IPS-18a (cell line): Measurements from ENCODE around the gene CH25H.

Source experiments
- H3K27ac ChIP-seq: one replicate; pipeline ENCODE4 v1.5.1; 2013; ENCODE audit warnings: low read length
- H3K27me3 ChIP-seq: one replicate; pipeline ENCODE4 v1.6.1; 2013; ENCODE audit warnings: mild to moderate bottlenecking, low read length; ENCODE audit not compliant: control insufficient read depth, insufficient read depth
- H3K36me3 ChIP-seq: one replicate; pipeline ENCODE4 v1.6.1; 2013; ENCODE audit warnings: low read depth, low read length; ENCODE audit not compliant: control insufficient read depth
- H3K4me1 ChIP-seq: one replicate; pipeline ENCODE4 v1.6.1; 2013; ENCODE audit warnings: low read depth, low read length; ENCODE audit not compliant: control insufficient read depth
- H3K4me3 ChIP-seq: one replicate; pipeline ENCODE4 v1.5.1; 2013; ENCODE audit warnings: low read length
- H3K9ac ChIP-seq: one replicate; pipeline ENCODE4 v1.6.1; 2013; ENCODE audit warnings: mild to moderate bottlenecking, low read length, moderate library complexity
- H3K9me3 ChIP-seq: one replicate; pipeline ENCODE4 v1.6.1; 2013; ENCODE audit warnings: low read depth, low read length; ENCODE audit not compliant: control insufficient read depth

CH25H gene

GRCh38 chr10:89226891-89227290 is 19.8 kb upstream of the CH25H start:
- Histone ChIP-seq H3K9me3 (no peaks in the 10 kb centered on the region), H3K9ac (no peak overlapping the region)

GRCh38 chr10:89224739-89225443 is 17.8 kb upstream of the CH25H start:
- Histone ChIP-seq H3K9ac (no peak overlapping the region), H3K27me3 (no peaks in the 10 kb centered on the region), H3K4me3 (no peak overlapping the region), H3K9me3 (no peaks in the 10 kb centered on the region), H3K36me3 (no peaks in the 10 kb centered on the region), H3K27ac (peak overlapping the region; percentile 16), H3K4me1 (peaks cover 18% of the 10 kb centered on the region)

More at GRCh38 chr10:89226891-89227290, 19.8 kb upstream of the CH25H start:
- no peaks in the 10 kb centered on the region for H3K36me3 ChIP-seq
- peaks cover 7% of the 10 kb centered on the region for H3K4me1 ChIP-seq
- H3K4me3 ChIP-seq, result no peak overlapping the region
- no peaks in the 10 kb centered on the region for H3K27me3 ChIP-seq
- H3K27ac ChIP-seq, result no peak overlapping the region

GRCh38 chr10:89221919-89222318 is 14.8 kb upstream of the CH25H start:
- H3K9ac ChIP-seq, result no peak overlapping the region

DNA sequence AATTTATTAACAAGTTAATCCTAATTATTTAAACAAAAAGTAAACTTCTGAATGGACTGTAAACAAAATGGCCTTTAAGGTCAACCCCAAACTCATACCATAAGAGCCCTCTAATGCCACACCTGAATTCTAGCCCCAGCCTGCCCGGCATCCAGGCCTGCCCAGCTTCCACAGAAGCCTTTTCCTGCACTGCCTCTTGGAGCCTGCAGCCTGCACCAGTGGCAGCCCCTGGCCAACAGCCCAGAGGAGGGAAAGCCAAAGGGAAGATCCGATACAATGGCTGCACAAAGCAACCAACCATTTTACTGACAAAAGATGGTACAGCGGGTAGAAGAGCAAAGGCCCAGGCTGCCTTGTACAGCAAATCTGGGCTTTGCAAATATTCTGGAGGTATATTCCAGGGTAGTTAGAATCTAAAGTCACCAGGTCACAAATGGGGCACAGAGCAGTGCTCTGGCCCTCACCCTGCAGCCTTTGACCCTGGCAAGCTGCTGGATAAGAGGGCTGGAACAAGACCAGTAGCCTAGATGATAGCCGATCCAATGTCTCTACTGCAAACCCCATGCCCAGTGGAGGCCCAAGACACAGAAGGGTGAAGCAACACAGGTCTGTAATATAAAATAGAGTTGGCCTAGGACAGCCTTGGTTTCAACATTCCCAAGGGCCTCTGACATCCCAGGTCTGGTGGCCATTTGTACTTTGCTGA is 12.5 kb upstream of the CH25H start:
- Histone ChIP-seq H3K27ac (no peak overlapping the region), H3K4me1 (peaks cover 17% of the 10 kb centered on the region), H3K4me3 (no peak overlapping the region), H3K27me3 (no peaks in the 10 kb centered on the region), H3K9me3 (no peaks in the 10 kb centered on the region), H3K36me3 (no peaks in the 10 kb centered on the region), H3K9ac (no peak overlapping the region)

More at GRCh38 chr10:89221919-89222318, 14.8 kb upstream of the CH25H start:
- Histone ChIP-seq H3K4me1 (peaks cover 24% of the 10 kb centered on the region), H3K27ac (no peak overlapping the region), H3K4me3 (no peak overlapping the region), H3K36me3 (no peaks in the 10 kb centered on the region), H3K9me3 (no peaks in the 10 kb centered on the region), H3K27me3 (no peaks in the 10 kb centered on the region)

DNA sequence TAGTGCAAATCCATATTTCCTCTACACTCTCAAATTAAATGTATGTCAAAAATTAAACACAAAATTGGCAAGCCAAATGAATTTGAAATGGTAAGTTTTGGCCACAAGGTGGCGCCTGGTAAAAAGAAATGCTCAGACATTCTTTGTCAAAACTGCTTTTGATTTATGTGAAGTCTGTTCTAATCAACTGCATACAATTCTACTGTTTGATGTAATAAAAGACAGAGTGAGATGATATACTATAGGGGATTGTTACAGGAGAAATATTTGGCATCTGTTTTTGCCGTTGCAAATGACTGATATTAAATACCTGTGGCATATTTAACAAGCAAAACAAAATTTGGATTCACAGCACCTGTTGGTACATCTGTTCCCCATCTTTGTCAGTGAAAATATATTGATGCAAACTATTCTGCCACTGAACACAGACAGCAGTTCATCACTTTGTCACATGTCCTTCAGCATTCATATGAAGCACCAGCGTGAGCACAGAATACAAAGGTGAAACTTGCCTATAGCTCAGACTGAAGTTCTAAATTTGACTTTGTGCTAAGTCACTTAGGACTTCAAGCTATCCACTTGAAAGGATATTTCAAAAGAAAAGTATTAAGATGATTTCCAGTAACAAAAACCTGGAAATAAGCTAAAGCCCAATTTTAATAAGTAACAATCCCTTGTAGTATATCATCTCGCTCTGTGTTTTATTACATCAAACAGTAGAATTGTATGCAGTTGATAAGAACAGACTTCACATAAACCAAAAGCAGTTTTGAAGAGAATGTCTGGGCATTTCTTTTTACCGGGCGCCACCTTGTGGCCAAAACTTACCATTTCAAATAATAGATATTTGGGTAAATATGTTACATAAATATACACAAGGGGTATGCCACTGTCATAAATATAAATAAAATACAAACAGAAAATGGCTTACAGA is 10.2 kb upstream of the CH25H start:
- H3K9ac ChIP-seq, result no peak overlapping the region
- no peak overlapping the region for H3K27ac ChIP-seq

GRCh38 chr10:89216056-89216455 is 8.9 kb upstream of the CH25H start:
- H3K27me3 ChIP-seq, result no peaks in the 10 kb centered on the region
- H3K27ac ChIP-seq, result no peak overlapping the region
- H3K4me1 ChIP-seq, result peaks cover 12% of the 10 kb centered on the region
- no peaks in the 10 kb centered on the region for H3K36me3 ChIP-seq
- H3K4me3 ChIP-seq, result no peak overlapping the region
- no peak overlapping the region for H3K9ac ChIP-seq
- no peaks in the 10 kb centered on the region for H3K9me3 ChIP-seq

More for the DNA sequence above, 10.2 kb upstream of the CH25H start:
- Histone ChIP-seq H3K4me1 (peaks cover 17% of the 10 kb centered on the region), H3K4me3 (no peak overlapping the region), H3K9me3 (no peaks in the 10 kb centered on the region), H3K36me3 (no peaks in the 10 kb centered on the region), H3K27me3 (no peaks in the 10 kb centered on the region)

DNA sequence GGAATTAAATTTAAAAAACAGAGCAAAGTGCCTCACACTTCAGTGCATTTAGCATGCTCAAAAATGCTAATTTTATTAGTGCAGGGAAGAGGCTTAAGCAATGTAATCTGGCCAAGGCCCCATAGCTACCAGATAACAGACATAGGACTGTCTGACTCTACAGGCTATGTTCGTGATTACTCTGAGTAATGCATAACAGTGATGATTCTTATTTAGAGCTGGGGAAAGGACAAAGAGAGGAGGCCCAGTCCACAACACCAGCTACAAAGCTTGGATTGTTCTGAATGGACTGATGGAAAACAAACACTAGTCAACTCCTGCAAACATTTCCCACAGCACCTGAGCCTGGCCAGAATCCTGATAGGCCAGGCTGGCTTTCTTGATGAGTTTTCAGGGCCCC is 8.4 kb upstream of the CH25H start:
- Histone ChIP-seq H3K27ac (no peak overlapping the region), H3K9me3 (no peaks in the 10 kb centered on the region), H3K9ac (no peak overlapping the region), H3K27me3 (peaks cover 2% of the 10 kb centered on the region), H3K4me1 (peaks cover 9% of the 10 kb centered on the region), H3K36me3 (no peaks in the 10 kb centered on the region), H3K4me3 (no peak overlapping the region)

DNA sequence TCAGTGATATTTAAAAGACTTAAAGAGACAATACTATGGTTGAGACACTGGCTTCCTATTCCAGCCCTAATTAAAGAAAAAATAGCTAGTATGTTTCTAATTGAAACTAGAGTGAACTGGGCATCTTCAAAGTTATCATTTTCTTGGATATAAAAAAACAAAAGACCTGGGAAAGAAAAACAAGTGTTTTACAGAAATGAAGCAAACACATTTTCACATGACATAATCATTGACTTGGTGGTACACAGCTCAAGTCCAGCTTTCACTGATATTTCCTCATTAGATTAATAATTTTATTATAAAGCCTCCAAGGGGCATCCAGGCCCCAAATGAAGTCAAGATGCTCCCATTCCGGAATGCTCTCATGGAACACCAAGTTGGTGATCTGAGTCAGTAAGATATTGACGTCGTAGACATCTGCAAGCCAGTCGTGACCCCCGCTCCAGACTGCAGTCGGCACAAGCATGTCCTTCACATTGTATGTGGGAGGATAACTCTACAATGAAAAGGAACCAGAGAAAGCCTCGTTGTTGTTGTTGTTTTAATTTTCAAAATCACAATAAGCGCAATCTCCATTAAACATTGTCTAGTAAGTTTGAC is 7.5 kb upstream of the CH25H start:
- H3K36me3 ChIP-seq, result no peaks in the 10 kb centered on the region
- peaks cover 6% of the 10 kb centered on the region for H3K4me1 ChIP-seq
- no peak overlapping the region for H3K4me3 ChIP-seq
- no peak overlapping the region for H3K9ac ChIP-seq
- H3K27me3 ChIP-seq, result peaks cover 10% of the 10 kb centered on the region
- H3K9me3 ChIP-seq, result no peaks in the 10 kb centered on the region
- H3K27ac ChIP-seq, result no peak overlapping the region

DNA sequence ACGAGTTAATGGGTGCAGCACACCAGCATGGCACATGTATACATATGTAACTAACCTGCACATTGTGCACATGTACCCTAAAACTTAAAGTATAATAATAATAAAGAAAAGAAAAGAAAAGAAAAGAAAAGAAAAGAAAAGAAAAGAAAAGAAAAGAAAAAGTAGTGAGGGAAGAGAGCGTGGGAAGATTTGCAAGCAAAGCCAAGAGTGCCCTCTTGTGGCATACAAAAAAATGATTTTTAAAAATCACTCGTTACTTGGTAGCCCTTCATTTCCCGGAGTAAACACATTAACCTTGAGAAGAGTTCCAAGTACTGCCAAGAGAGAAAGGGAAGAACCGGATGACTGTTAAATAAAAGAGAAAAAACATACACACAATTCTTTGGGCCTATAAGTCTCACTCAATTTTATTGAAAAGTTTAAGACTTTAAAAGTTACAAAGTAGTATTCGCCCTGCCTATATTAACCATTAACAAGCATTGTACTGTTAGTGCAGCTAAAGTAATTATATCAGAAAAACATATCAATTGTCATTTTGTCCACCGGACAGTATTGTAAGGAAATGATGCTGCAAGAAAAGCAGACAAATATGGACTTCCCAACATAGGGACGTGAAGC is 6.2 kb upstream of the CH25H start:
- Histone ChIP-seq H3K27me3 (peaks cover 24% of the 10 kb centered on the region), H3K4me3 (no peak overlapping the region), H3K4me1 (peaks cover 10% of the 10 kb centered on the region), H3K27ac (no peak overlapping the region), H3K9ac (no peak overlapping the region), H3K9me3 (no peaks in the 10 kb centered on the region), H3K36me3 (no peaks in the 10 kb centered on the region)

- Histone ChIP-seq H3K9ac (no peak overlapping the region), H3K27ac (no peak overlapping the region), H3K9me3 (no peaks in the 10 kb centered on the region), H3K27me3 (peaks cover 48% of the 10 kb centered on the region), H3K36me3 (no peaks in the 10 kb centered on the region), H3K4me3 (no peak overlapping the region), H3K4me1 (peaks cover 17% of the 10 kb centered on the region)
Observed at GRCh38 chr10:89210794-89211425, 3.8 kb upstream of the CH25H start.
